GM12878 (cell line): Measurements from ENCODE around the gene INIP. TPM values are rescaled to one million over a fixed set of nuclear protein-coding genes. Genes with fewer than 3 reads are reported as not detected.
A peak's percentile ranks its signal among the peaks of the same experiment; 100 is the strongest.

ENCODE experiments used
- ATAC-seq: fragments of 200-7000 bp; cut with Tn5 transposase; 3 replicates; pipeline ENCODE4 v1.9.1; 2020; ENCODE audit warnings: mild to moderate bottlenecking, moderate library complexity
- BruUV-seq: library from RNA; stranded (reverse); fragments of 400-500 nt; replicated peaks from 2 replicates; lab custom pipeline; 2021; lab: Mats Ljungman, UMichigan
- CTCF ChIA-PET: fragments of 300-600 bp; sonication (Branson Sonifier 250); formaldehyde crosslinking; extraction: SDS; loops from one replicate; lab custom pipeline; 2021; ENCODE audit warnings: inconsistent platforms; lab: Yijun Ruan, JAX
- POLR2A ChIA-PET: fragments of 350-600 bp; formaldehyde crosslinking; extraction: SDS; loops from one replicate; lab custom pipeline; 2021; ENCODE audit warnings: inconsistent platforms; lab: Charles Lee
- RAD21 ChIA-PET: fragments of 300-600 bp; sonication (Branson Sonifier 250); formaldehyde crosslinking; loops from one replicate; lab custom pipeline; 2023; ENCODE audit warnings: antibody characterized with exemption; ENCODE audit not compliant: unreplicated experiment; lab: Charles Lee
- SMC1A ChIA-PET: fragments of 300-600 bp; sonication (Branson Sonifier 250); formaldehyde crosslinking; loops from one replicate; lab custom pipeline; 2023; ENCODE audit not compliant: unreplicated experiment, uncharacterized antibody; lab: Charles Lee
- DNase-seq: peaks from one replicate; pipeline ENCODE4 v3.0.0-alpha.2; 2011; ENCODE audit warnings: low read depth, low spot score
- FAIRE-seq: peaks from 3 replicates; lab custom pipeline; 2011; peaks lifted over from hg19 to GRCh38; lab: Jason Lieb, UNC
- H2AFZ ChIP-seq: 2 replicates; pipeline ENCODE4 v1.6.0; 2011; ENCODE audit warnings: low read depth, low read length, control low read depth; ENCODE audit not compliant: control insufficient read depth
- H3K27ac ChIP-seq: 2 replicates; pipeline ENCODE4 v1.5.1; 2011; ENCODE audit warnings: control low read depth; ENCODE audit not compliant: control insufficient read depth, insufficient read depth
- H3K27me3 ChIP-seq, 2 experiments: replicated peaks in 1 of 2; 2 replicates each; pipeline versions ENCODE4 v1.6.0 to v1.6.1; 2011; ENCODE audit warnings: low read length in 1 of 2; ENCODE audit not compliant: control insufficient read depth in 2 of 2, insufficient read depth in 2 of 2
- H3K36me3 ChIP-seq, 2 experiments: 2 replicates each; pipeline ENCODE4 v1.5.1; 2011; ENCODE audit warnings: low read length in 1 of 2; ENCODE audit not compliant: control insufficient read depth in 2 of 2, insufficient read depth in 2 of 2
- H3K4me1 ChIP-seq: 2 replicates; pipeline ENCODE4 v1.6.1; 2011; ENCODE audit warnings: mild to moderate bottlenecking, low read length, moderate library complexity, mixed read lengths; ENCODE audit not compliant: control insufficient read depth, insufficient read depth
- H3K4me2 ChIP-seq: 2 replicates; pipeline ENCODE4 v1.6.0; 2011; ENCODE audit warnings: control low read depth; ENCODE audit not compliant: control insufficient read depth, insufficient read depth
- H3K4me3 ChIP-seq: fragments of 200-600 bp; sonication (generic); 2 replicates; pipeline ENCODE4 v1.5.1; 2016
- H3K79me2 ChIP-seq: 2 replicates; pipeline ENCODE4 v1.6.0; 2011; ENCODE audit warnings: low read length; ENCODE audit not compliant: control insufficient read depth, insufficient read depth
- H3K9ac ChIP-seq: 2 replicates; pipeline ENCODE4 v1.8.0; 2011; ENCODE audit warnings: low read length, control low read depth, mixed read lengths; ENCODE audit not compliant: control insufficient read depth, insufficient read depth
- H3K9me3 ChIP-seq: replicated peaks from 3 replicates; pipeline ENCODE4 v1.5.1; 2011; ENCODE audit warnings: mild to moderate bottlenecking, low read length; ENCODE audit not compliant: control insufficient read depth, insufficient read depth
- H4K20me1 ChIP-seq: 2 replicates; pipeline ENCODE4 v1.6.0; 2011; ENCODE audit not compliant: control insufficient read depth, insufficient read depth
- CREB1 ChIP-seq: IDR thresholded peaks from 2 replicates; pipeline ENCODE4 v1.6.1; 2012; ENCODE audit warnings: low read depth, mild to moderate bottlenecking, inconsistent platforms
- HDAC2 ChIP-seq: fragments of 200-600 bp; sonication (generic); IDR thresholded peaks from 2 replicates; pipeline ENCODE4 v1.6.1; 2017
- WGBS: methylation state at CpG from one replicate; pipeline ENCODE4 v1.1.6; 2016; ENCODE audit warnings: low lambda C conversion rate; ENCODE audit not compliant: insufficient replicate concordance, insufficient coverage; ENCODE audit errors: missing lambda C conversion rate; 5-methylcytosine and 5-hydroxymethylcytosine counted together
- in situ Hi-C: fragments of 300-500 bp; cut with MboI; formaldehyde crosslinking; loops from 9 replicates; pipeline ENCODE4 v1.14.3; 2018; ENCODE audit warnings: mixed read lengths
- intact Hi-C: fragments of 100-400 bp; cut with micrococcal nuclease; formaldehyde crosslinking; loops from one replicate; pipeline ENCODE4 v1.14.2; 2022; ENCODE audit not compliant: unreplicated experiment
- polyA plus RNA-seq, 11 experiments: library from polyadenylated mRNA; depleted of rRNA in 4 of 11; unstranded in 6 of 11; stranded (reverse) in 5 of 11; fragments of >200 nt; fragmentation: Nextera tagmentation in 4 of 11; fragmentation: Illumina TruSeq in 1 of 11; extraction: Ambion mirVana in 4 of 11; extraction: Trizol in 1 of 11; gene quantifications; 1 replicate in 1 of 11; 2 replicates in 10 of 11; pipeline versions ENCODE4 v1.2.1 to v1.2.3, GENCODE V29; 2011 to 2016; ENCODE audit warnings: inconsistent platforms in 2 of 11, missing spikeins in 2 of 11, low read depth in 1 of 11
- total RNA-seq, 4 experiments: library from RNA; depleted of rRNA in 3 of 4; stranded (reverse); fragments of >200 nt in 3 of 4; fragmentation: Illumina TruSeq in 1 of 4; extraction: Trizol in 1 of 4; gene quantifications; 2 replicates each; pipeline versions ENCODE4 v1.2.1 to v1.2.3, GENCODE V29; 2013 to 2021
- TF ChIP-seq, protein P1 (sequence below): fragments of 450-650 bp; IDR thresholded peaks from 2 replicates; pipeline ENCODE4 v1.6.1; 2017; ENCODE audit warnings: mild to moderate bottlenecking

INIP gene
- total and polyA plus RNA-seq, 10 of the 15 experiments (the other 5 are each of a cell fraction or from before 2014, with no cell fraction given) = 18.9 to 66.5 (median 37.7) TPM

DNA sequence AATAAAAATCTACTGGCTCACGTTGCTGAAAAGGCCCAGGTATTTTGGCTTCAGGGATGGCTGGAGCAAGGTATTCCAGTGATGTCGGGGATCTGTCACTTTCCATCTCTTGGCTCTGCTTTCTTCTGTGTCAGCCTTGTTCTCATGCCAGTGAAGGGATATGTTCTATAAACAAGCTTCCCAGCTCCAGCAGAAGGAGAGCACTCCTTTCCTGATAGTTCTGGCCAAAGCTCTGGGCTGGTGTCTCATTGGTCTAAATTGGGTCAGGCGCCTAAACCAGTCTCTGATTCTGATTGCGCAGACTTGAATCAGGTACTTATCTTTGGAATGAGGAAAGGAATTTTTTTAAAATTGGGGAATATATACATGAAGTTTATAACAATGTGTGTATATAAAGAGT is 37.8 kb upstream of the INIP start:
- POLR2A ChIA-PET = no interaction called here
- peaks cover 17% of the 10 kb centered on the region for H3K4me1 ChIP-seq
- no peak overlapping the region for H3K4me3 ChIP-seq
- in situ Hi-C loops = no loop called here
- no peaks in the 10 kb centered on the region for H3K79me2 ChIP-seq
- SMC1A ChIA-PET = no interaction called here
- no peak overlapping the region for H2AFZ ChIP-seq
- intact Hi-C loops = no loop called here
- no peaks in the 10 kb centered on the region for H3K9me3 ChIP-seq
- CTCF ChIA-PET = no interaction called here
- no peak overlapping the region for H3K27ac ChIP-seq
- FAIRE-seq = no peak
- H3K9ac ChIP-seq = no peak overlapping the region
- DNase-seq = no peak
- no peaks in the 10 kb centered on the region for H3K36me3 ChIP-seq
- no TSS peak for BruUV-seq
- ATAC-seq = no peak
- H4K20me1 ChIP-seq = peaks cover 5% of the 10 kb centered on the region
- peaks cover 0 to 2% of the 10 kb centered on the region in 2 experiments; a peak in 1 of 4 replicates for H3K27me3 ChIP-seq
- H3K4me2 ChIP-seq = no peak overlapping the region
- RAD21 ChIA-PET = no interaction called here
- WGBS = 61% methylated on average over 4 of the region's 4 CpGs
- no peak for TF ChIP-seq CREB1
- TF ChIP-seq, protein P1, sequence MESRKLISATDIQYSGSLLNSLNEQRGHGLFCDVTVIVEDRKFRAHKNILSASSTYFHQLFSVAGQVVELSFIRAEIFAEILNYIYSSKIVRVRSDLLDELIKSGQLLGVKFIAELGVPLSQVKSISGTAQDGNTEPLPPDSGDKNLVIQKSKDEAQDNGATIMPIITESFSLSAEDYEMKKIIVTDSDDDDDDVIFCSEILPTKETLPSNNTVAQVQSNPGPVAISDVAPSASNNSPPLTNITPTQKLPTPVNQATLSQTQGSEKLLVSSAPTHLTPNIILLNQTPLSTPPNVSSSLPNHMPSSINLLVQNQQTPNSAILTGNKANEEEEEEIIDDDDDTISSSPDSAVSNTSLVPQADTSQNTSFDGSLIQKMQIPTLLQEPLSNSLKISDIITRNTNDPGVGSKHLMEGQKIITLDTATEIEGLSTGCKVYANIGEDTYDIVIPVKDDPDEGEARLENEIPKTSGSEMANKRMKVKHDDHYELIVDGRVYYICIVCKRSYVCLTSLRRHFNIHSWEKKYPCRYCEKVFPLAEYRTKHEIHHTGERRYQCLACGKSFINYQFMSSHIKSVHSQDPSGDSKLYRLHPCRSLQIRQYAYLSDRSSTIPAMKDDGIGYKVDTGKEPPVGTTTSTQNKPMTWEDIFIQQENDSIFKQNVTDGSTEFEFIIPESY = no peak
- TF ChIP-seq, all 136 proteins: peak for 0

DNA sequence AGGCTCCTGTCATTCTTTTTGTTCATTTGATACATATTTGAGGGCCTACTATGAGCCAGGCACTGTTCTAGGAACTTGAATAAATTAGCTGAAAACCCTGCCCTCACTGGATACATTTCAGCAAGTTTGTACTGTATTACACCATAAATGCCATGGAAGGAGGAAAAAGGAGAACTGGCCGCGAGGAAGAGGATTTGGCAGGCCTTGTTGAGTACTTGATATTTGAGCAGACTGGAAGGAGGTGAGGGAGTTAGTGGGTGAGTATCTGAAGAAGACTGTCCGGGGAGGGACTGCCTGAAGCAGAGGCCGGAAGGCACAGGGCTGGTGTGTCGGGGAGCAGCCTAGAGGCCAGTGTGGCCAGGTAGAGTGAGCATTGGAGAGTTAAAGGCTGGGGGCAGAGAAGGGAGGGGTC is 37.1 kb upstream of the INIP start:
- no peak overlapping the region for H2AFZ ChIP-seq
- POLR2A ChIA-PET = no interaction called here

More for the DNA sequence above, 37.1 kb upstream of the INIP start:
- SMC1A ChIA-PET = no interaction called here
- no peaks in the 10 kb centered on the region for H3K9me3 ChIP-seq
- H3K4me1 ChIP-seq = peaks cover 21% of the 10 kb centered on the region
- no peak for DNase-seq
- RAD21 ChIA-PET = no interaction called here
- in situ Hi-C loops = no loop called here
- no peak for TF ChIP-seq HDAC2
- H3K4me3 ChIP-seq = no peak overlapping the region
- no peaks in the 10 kb centered on the region for H3K36me3 ChIP-seq
- peaks cover 0 to 2% of the 10 kb centered on the region in 2 experiments; a peak in 1 of 4 replicates for H3K27me3 ChIP-seq
- H3K4me2 ChIP-seq = peak overlapping the region; percentile 21; the same call in 1 of the 2 replicates
- H3K79me2 ChIP-seq = no peaks in the 10 kb centered on the region
- peaks cover 5% of the 10 kb centered on the region for H4K20me1 ChIP-seq
- WGBS = 95% methylated on average over 5 of the region's 5 CpGs
- no TSS peak for BruUV-seq
- intact Hi-C loops = no loop called here
- CTCF ChIA-PET = no interaction called here
- H3K27ac ChIP-seq = no peak overlapping the region
- no peak for ATAC-seq
- H3K9ac ChIP-seq = no peak overlapping the region
- no peak for FAIRE-seq
